22Rv1 (cell line): ENCODE measurements around the gene GALNTL6.

Experiments
- H3K27ac ChIP-seq: fragments of 450-650 bp; 2 replicates; pipeline ENCODE4 v1.5.1; 2017
- ZFX ChIP-seq: fragments of 450-650 bp; IDR thresholded peaks from 2 replicates; pipeline ENCODE4 v1.6.1; 2017; ENCODE audit warnings: antibody characterized with exemption, borderline replicate concordance
- TF ChIP-seq, protein P1 (sequence below): fragments of 450-650 bp; IDR thresholded peaks from 2 replicates; pipeline ENCODE4 v1.5.1; 2017; ENCODE audit warnings: mild to moderate bottlenecking

The GALNTL6 gene

DNA sequence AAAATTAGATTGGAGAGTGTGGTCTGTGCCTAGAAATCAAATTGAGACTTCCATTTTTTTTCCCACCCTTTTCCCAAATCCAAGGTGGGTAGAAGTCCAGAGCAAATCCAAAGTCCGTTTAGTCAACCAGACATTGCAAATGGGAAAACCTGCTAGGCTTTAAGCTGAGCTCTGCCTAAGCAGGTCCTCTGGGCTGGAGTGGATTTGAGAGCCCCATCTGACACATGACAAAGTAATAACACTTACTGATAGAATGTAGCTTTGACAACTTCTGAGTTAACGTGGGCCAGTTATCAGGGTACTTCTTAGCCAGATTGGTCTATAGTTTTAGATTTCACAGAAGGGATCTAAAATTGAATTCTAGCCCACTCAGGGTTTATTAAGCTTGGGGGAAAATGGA lies 242.3 kb downstream of the GALNTL6 start:
- TF ChIP-seq, protein P1, sequence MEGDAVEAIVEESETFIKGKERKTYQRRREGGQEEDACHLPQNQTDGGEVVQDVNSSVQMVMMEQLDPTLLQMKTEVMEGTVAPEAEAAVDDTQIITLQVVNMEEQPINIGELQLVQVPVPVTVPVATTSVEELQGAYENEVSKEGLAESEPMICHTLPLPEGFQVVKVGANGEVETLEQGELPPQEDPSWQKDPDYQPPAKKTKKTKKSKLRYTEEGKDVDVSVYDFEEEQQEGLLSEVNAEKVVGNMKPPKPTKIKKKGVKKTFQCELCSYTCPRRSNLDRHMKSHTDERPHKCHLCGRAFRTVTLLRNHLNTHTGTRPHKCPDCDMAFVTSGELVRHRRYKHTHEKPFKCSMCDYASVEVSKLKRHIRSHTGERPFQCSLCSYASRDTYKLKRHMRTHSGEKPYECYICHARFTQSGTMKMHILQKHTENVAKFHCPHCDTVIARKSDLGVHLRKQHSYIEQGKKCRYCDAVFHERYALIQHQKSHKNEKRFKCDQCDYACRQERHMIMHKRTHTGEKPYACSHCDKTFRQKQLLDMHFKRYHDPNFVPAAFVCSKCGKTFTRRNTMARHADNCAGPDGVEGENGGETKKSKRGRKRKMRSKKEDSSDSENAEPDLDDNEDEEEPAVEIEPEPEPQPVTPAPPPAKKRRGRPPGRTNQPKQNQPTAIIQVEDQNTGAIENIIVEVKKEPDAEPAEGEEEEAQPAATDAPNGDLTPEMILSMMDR, result no peak
- no peak for TF ChIP-seq ZFX
- H3K27ac ChIP-seq, result no peak overlapping the region

- H3K27ac ChIP-seq, result no peak overlapping the region
- TF ChIP-seq ZFX, result no peak
- TF ChIP-seq, protein P1, result no peak
These were observed 248.0 kb downstream of the GALNTL6 start for GRCh38 chr4:172061204-172061603.

DNA sequence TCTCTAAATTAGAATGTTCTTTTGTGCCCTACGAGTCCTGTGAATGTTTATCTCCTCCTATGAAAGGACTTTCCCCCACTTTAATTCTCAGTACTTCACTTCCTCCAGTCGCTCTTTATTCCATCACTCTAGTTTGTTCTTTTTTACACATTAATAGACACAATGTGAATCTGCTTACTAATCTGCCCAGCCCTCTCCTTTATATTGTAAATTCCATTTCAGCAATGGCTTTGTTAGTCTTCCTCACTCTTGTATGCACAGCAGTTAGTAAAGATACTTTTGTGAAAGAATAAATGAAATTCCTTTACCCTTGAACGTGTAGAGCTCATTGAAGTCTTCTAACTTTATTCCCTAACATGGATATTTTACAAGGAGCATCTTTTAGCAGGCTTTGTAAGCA lies 255.3 kb downstream of the GALNTL6 start:
- H3K27ac ChIP-seq, result no peak overlapping the region
- TF ChIP-seq ZFX, result no peak
- TF ChIP-seq, protein P1, result no peak

DNA sequence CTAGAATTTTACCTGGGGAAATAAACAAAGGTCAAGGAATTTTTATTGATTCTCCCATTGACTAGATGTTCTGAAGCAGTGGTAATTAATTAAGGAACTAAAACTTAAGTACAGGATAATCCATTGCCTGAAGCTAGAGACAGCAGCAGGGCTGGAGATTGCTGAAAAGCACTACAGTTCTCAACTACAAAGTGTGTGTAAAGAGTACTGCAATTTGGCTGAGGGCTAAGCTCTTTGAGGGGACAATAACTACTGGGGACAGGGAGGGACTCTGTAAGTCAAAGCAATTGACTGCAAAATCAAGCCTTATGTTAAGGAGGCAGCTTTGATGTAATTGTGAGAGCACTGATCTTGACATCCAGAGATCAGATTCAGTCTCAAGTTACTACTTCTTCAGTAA lies 260.4 kb downstream of the GALNTL6 start:
- no peak for TF ChIP-seq ZFX
- TF ChIP-seq, protein P1, result no peak
- H3K27ac ChIP-seq, result no peak overlapping the region

DNA sequence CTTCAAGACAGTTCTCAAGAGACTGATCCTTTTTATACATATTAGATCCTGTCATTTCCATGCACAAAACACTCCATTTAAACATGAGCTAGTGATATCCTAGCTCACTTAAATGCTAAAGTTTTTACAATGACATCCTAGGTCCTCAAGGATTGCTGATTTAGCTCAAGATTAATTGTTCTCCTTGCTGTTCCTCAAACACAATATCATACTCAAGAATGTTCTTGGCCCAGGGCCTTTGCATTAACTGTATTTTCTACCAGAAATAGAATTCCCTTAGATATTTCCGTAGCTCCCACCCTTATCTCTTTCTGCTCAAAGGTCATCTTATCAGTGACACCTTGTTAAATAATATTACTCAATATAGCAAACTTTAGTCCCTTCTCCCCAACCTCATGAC lies 270.1 kb downstream of the GALNTL6 start:
- TF ChIP-seq ZFX, result no peak
- TF ChIP-seq, protein P1, result no peak

DNA sequence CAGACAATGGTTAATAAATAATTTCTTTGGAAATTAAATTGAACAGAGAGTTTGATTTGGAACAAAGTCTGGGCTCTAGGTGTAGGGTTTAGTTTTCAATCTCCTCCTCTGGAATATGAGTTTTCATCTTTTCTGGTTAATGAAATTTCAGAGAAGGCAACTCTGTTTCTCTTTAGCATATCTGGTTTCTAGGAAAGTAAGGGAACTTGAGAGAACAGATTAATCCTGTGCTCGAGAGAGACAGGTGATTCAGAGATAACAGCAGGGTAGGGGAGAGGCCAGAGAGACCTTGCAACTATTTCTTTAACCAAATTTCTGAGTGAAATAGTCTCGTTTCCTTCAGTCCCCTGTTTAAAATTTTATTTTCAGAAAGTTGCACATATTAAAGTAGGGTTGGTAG lies 275.4 kb downstream of the GALNTL6 start:
- no peak overlapping the region for H3K27ac ChIP-seq
- no peak for TF ChIP-seq ZFX
- TF ChIP-seq, protein P1, result no peak

More for the DNA sequence above, 270.1 kb downstream of the GALNTL6 start:
- no peak overlapping the region for H3K27ac ChIP-seq

DNA sequence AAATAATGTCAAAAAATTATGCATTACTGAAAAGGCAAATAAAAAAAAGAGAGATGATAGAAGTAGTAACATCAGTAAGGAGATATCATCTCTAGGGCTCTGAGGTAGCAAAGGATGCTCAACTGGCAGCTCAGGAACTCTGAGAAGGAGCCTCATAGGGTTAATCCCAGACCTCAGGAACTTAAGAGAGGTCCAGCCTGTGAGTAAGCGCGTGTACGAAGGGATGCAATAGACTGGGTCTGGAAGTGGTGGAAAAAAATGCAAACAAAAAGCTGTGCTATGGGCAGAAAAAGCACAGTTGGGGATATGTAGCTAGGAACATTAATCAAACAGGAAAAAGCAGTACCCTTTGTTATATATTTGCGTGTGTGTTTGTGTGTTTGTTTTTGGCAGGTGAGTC lies 282.0 kb downstream of the GALNTL6 start:
- H3K27ac ChIP-seq, result no peak overlapping the region
- TF ChIP-seq, protein P1, result no peak
- TF ChIP-seq ZFX, result no peak
